Peyer's patch (tissue), 4 donors: ENCODE results near the gene IL21R.

Experiments
- CTCF ChIP-seq, 6 experiments: fragments of 450-650 bp in 4 of 6; fragments of 200-600 bp in 2 of 6; sonication (generic) in 1 of 6; IDR thresholded peaks; one replicate each; pipeline ENCODE4 v1.5.1; 2017 to 2019; ENCODE audit warnings: antibody characterized with exemption in 6 of 6, mild to moderate bottlenecking in 3 of 6, moderate library complexity in 1 of 6
- POLR2A ChIP-seq, 2 donors: fragments of 450-650 bp; IDR thresholded peaks; one replicate each; pipeline ENCODE4 v1.5.1; 2017; ENCODE audit warnings: antibody characterized with exemption in 2 of 2, mild to moderate bottlenecking in 2 of 2, moderate library complexity in 2 of 2

- TF ChIP-seq CTCF (IDR thresholded peaks at IDR 0.05): no peak
- TF ChIP-seq POLR2A (IDR thresholded peaks at IDR 0.05): no peak
Measured at GRCh38 chr16:27499659-27500055, 97.7 kb downstream of the IL21R start.
